GM23338 (cell line): ENCODE results near the gene ATF6. TPM values are rescaled to one million over a fixed set of nuclear protein-coding genes. Genes with fewer than 3 reads are reported as not detected.

Experiments used
- ATAC-seq: fragments of 200-7000 bp; cut with Tn5 transposase; 3 replicates; pipeline ENCODE4 v1.9.1; 2020
- DNase-seq: peaks from one replicate; pipeline ENCODE4 v3.0.0-alpha.2; 2015; ENCODE audit warnings: low spot score
- H2AFZ ChIP-seq: fragments of 200-600 bp; sonication (generic); 2 replicates; pipeline ENCODE4 v1.8.0; 2016; ENCODE audit warnings: antibody characterized with exemption, mild to moderate bottlenecking, moderate library complexity
- H3F3A ChIP-seq: fragments of 200-600 bp; sonication (generic); replicated peaks from 2 replicates; pipeline ENCODE4 v1.8.0; 2017; ENCODE audit warnings: antibody characterized with exemption, mixed run types, low read depth
- H3K27ac ChIP-seq: fragments of 200-600 bp; sonication (generic); 2 replicates; pipeline ENCODE4 v1.6.1; 2016; ENCODE audit warnings: low read depth
- H3K27me3 ChIP-seq: fragments of 200-600 bp; sonication (generic); 2 replicates; pipeline ENCODE4 v1.8.0; 2016; ENCODE audit warnings: mild to moderate bottlenecking, mixed run types, moderate library complexity; ENCODE audit not compliant: insufficient read depth
- H3K36me3 ChIP-seq: fragments of 200-600 bp; sonication (generic); 2 replicates; pipeline ENCODE4 v1.8.0; 2016; ENCODE audit warnings: mild to moderate bottlenecking; ENCODE audit not compliant: insufficient read depth
- H3K4me1 ChIP-seq: fragments of 200-600 bp; sonication (generic); 2 replicates; pipeline ENCODE4 v1.8.0; 2016; ENCODE audit warnings: mild to moderate bottlenecking, moderate library complexity; ENCODE audit not compliant: insufficient read depth
- H3K4me2 ChIP-seq: fragments of 200-600 bp; sonication (generic); 2 replicates; pipeline ENCODE4 v1.7.1; 2017; ENCODE audit warnings: mixed run types
- H3K4me3 ChIP-seq: fragments of 200-600 bp; sonication (generic); 2 replicates; pipeline ENCODE4 v1.6.1; 2016; ENCODE audit warnings: mixed run types
- H3K79me2 ChIP-seq: fragments of 200-600 bp; sonication (generic); replicated peaks from 2 replicates; pipeline ENCODE4 v1.8.0; 2017; ENCODE audit warnings: mild to moderate bottlenecking; ENCODE audit not compliant: insufficient read depth
- H3K9me2 ChIP-seq: fragments of 200-600 bp; sonication (generic); 2 replicates; pipeline ENCODE4 v1.8.0; 2017; ENCODE audit not compliant: insufficient read depth
- H4K20me1 ChIP-seq: fragments of 200-600 bp; sonication (generic); replicated peaks from 2 replicates; pipeline ENCODE4 v1.8.0; 2017; ENCODE audit warnings: mild to moderate bottlenecking; ENCODE audit not compliant: insufficient read depth
- H3K27ac Mint-ChIP-seq: 2 replicates; pipeline ENCODE4 v1.8.0; 2020; ENCODE audit warnings: inconsistent platforms, mild to moderate bottlenecking, moderate library complexity, mixed read lengths
- H3K27me3 Mint-ChIP-seq: 3 replicates; pipeline ENCODE4 v1.8.0; 2022; ENCODE audit warnings: low read depth, mild to moderate bottlenecking, moderate library complexity, mixed read lengths, inconsistent platforms; ENCODE audit not compliant: insufficient read depth, poor library complexity
- H3K36me3 Mint-ChIP-seq: 3 replicates; pipeline ENCODE4 v1.8.0; 2021; ENCODE audit warnings: low read depth, mild to moderate bottlenecking, inconsistent platforms, moderate library complexity, mixed read lengths
- H3K4me1 Mint-ChIP-seq: 3 replicates; pipeline ENCODE4 v1.8.0; 2020; ENCODE audit warnings: mild to moderate bottlenecking, inconsistent platforms, mixed read lengths
- H3K4me3 Mint-ChIP-seq: 3 replicates; pipeline ENCODE4 v1.8.0; 2021; ENCODE audit warnings: moderate library complexity, mild to moderate bottlenecking, inconsistent platforms, mixed read lengths
- H3K9me3 Mint-ChIP-seq: 3 replicates; pipeline ENCODE4 v1.8.0; 2020; ENCODE audit warnings: moderate library complexity, mild to moderate bottlenecking, inconsistent platforms, mixed read lengths
- CREB1 ChIP-seq: fragments of 250-450 bp; sonication (Bioruptor Pico); IDR thresholded peaks from 2 replicates; pipeline ENCODE4 v1.5.0; 2020; ENCODE audit warnings: low read depth, mild to moderate bottlenecking, moderate library complexity
- EZH2 ChIP-seq: fragments of 200-600 bp; sonication (generic); IDR thresholded peaks from one replicate; pipeline ENCODE4 v1.8.0; 2017; ENCODE audit warnings: antibody characterized with exemption, mild to moderate bottlenecking, low read depth; ENCODE audit not compliant: unreplicated experiment
- JUNB ChIP-seq: IDR thresholded peaks from one replicate; pipeline ENCODE4 v1.6.1; 2016; ENCODE audit warnings: antibody characterized with exemption; ENCODE audit not compliant: unreplicated experiment
- POLR2AphosphoS5 ChIP-seq: IDR thresholded peaks from 2 replicates; pipeline ENCODE4 v1.6.1; 2016; ENCODE audit warnings: antibody characterized with exemption, low read depth
- ZNF114 ChIP-seq: fragments of 250-450 bp; sonication (Bioruptor Pico); IDR thresholded peaks from 2 replicates; pipeline ENCODE4 v1.5.0; 2020; ENCODE audit warnings: mild to moderate bottlenecking, moderate library complexity
- polyA plus RNA-seq: library from polyadenylated mRNA; unstranded; fragments of >200 nt; fragmentation: Nextera tagmentation; extraction: Ambion mirVana; gene quantifications from 2 replicates; pipeline ENCODE4 v1.2.1, GENCODE V29; 2016
- total RNA-seq: library from RNA; depleted of rRNA; stranded (reverse); fragments of >200 nt; shearing (Covaris generic); gene quantifications from 2 replicates; pipeline ENCODE4 v1.2.3, GENCODE V29; 2014
- TF ChIP-seq, protein P1 (sequence below): IDR thresholded peaks from 2 replicates; pipeline ENCODE4 v1.6.1; 2016; ENCODE audit warnings: antibody characterized with exemption
- TF ChIP-seq, protein P2 (sequence below): fragments of 250-450 bp; sonication (Bioruptor Pico); IDR thresholded peaks from 2 replicates; pipeline ENCODE4 v1.5.0; 2020; ENCODE audit warnings: mild to moderate bottlenecking, moderate library complexity
- TF ChIP-seq, protein P3 (sequence below): IDR thresholded peaks from one replicate; pipeline ENCODE4 v1.6.1; 2018; ENCODE audit warnings: antibody characterized with exemption; ENCODE audit not compliant: unreplicated experiment

The ATF6 gene
- total and polyA plus RNA-seq, 2 experiments from 2014 or later = 5.0 to 13.5 TPM

DNA sequence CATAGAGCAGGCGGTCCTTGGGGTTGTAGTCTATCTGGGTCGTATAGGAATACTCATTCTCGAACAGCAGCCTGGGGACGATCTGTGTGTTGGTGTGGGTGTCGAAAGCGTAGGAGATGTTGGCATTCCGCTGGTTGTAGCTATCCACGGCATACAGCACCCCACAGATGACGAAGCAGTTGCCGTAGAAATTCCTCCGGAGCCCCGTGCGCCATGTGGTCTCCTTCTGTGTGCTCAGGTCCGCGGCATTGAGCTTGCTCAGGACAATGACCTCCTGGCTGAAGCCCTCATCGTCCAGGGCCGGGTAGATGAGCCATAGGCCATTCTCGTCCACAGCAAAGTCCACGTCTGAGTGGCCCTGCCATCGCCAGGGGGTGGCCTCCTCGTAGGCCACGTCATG, 217.6 kb downstream of the ATF6 start:
- no peak for DNase-seq
- Mint-ChIP-seq H3K4me3 (no peak overlapping the region), H3K36me3 (peaks cover 12% of the 10 kb centered on the region; the same call in 2 of the 3 replicates), H3K27me3 (peaks cover 8% of the 10 kb centered on the region), H3K9me3 (peaks cover 14% of the 10 kb centered on the region), H3K27ac (no peak overlapping the region), H3K4me1 (no peaks in the 10 kb centered on the region; the same call in 2 of the 3 replicates)
- Histone ChIP-seq H4K20me1 (no peaks in the 10 kb centered on the region), H3F3A (no peaks in the 10 kb centered on the region), H3K4me3 (no peak overlapping the region), H3K9me2 (peaks cover 4% of the 10 kb centered on the region; the same call in 1 of the 2 replicates), H3K79me2 (no peaks in the 10 kb centered on the region), H3K36me3 (no peaks in the 10 kb centered on the region), H3K27me3 (no peaks in the 10 kb centered on the region), H3K4me1 (no peaks in the 10 kb centered on the region), H2AFZ (no peak overlapping the region), H3K27ac (no peak overlapping the region), H3K4me2 (no peak overlapping the region)
- TF ChIP-seq, protein P1, sequence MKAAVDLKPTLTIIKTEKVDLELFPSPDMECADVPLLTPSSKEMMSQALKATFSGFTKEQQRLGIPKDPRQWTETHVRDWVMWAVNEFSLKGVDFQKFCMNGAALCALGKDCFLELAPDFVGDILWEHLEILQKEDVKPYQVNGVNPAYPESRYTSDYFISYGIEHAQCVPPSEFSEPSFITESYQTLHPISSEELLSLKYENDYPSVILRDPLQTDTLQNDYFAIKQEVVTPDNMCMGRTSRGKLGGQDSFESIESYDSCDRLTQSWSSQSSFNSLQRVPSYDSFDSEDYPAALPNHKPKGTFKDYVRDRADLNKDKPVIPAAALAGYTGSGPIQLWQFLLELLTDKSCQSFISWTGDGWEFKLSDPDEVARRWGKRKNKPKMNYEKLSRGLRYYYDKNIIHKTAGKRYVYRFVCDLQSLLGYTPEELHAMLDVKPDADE = no peak
- TF ChIP-seq, protein P2, sequence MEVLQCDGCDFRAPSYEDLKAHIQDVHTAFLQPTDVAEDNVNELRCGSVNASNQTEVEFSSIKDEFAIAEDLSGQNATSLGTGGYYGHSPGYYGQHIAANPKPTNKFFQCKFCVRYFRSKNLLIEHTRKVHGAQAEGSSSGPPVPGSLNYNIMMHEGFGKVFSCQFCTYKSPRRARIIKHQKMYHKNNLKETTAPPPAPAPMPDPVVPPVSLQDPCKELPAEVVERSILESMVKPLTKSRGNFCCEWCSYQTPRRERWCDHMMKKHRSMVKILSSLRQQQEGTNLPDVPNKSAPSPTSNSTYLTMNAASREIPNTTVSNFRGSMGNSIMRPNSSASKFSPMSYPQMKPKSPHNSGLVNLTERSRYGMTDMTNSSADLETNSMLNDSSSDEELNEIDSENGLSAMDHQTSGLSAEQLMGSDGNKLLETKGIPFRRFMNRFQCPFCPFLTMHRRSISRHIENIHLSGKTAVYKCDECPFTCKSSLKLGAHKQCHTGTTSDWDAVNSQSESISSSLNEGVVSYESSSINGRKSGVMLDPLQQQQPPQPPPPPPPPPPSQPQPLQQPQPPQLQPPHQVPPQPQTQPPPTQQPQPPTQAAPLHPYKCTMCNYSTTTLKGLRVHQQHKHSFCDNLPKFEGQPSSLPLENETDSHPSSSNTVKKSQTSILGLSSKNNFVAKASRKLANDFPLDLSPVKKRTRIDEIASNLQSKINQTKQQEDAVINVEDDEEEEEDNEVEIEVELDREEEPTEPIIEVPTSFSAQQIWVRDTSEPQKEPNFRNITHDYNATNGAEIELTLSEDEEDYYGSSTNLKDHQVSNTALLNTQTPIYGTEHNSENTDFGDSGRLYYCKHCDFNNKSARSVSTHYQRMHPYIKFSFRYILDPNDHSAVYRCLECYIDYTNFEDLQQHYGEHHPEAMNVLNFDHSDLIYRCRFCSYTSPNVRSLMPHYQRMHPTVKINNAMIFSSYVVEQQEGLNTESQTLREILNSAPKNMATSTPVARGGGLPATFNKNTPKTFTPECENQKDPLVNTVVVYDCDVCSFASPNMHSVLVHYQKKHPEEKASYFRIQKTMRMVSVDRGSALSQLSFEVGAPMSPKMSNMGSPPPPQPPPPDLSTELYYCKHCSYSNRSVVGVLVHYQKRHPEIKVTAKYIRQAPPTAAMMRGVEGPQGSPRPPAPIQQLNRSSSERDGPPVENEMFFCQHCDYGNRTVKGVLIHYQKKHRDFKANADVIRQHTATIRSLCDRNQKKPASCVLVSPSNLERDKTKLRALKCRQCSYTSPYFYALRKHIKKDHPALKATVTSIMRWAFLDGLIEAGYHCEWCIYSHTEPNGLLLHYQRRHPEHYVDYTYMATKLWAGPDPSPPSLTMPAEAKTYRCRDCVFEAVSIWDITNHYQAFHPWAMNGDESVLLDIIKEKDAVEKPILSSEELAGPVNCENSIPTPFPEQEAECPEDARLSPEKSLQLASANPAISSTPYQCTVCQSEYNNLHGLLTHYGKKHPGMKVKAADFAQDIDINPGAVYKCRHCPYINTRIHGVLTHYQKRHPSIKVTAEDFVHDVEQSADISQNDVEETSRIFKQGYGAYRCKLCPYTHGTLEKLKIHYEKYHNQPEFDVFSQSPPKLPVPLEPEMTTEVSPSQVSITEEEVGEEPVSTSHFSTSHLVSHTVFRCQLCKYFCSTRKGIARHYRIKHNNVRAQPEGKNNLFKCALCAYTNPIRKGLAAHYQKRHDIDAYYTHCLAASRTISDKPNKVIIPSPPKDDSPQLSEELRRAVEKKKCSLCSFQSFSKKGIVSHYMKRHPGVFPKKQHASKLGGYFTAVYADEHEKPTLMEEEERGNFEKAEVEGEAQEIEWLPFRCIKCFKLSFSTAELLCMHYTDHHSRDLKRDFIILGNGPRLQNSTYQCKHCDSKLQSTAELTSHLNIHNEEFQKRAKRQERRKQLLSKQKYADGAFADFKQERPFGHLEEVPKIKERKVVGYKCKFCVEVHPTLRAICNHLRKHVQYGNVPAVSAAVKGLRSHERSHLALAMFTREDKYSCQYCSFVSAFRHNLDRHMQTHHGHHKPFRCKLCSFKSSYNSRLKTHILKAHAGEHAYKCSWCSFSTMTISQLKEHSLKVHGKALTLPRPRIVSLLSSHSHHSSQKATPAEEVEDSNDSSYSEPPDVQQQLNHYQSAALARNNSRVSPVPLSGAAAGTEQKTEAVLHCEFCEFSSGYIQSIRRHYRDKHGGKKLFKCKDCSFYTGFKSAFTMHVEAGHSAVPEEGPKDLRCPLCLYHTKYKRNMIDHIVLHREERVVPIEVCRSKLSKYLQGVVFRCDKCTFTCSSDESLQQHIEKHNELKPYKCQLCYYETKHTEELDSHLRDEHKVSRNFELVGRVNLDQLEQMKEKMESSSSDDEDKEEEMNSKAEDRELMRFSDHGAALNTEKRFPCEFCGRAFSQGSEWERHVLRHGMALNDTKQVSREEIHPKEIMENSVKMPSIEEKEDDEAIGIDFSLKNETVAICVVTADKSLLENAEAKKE (CRISPR knock-in tag) = no peak
- TF ChIP-seq ZNF114 (CRISPR knock-in tag) = no peak
- ATAC-seq = no peak

DNA sequence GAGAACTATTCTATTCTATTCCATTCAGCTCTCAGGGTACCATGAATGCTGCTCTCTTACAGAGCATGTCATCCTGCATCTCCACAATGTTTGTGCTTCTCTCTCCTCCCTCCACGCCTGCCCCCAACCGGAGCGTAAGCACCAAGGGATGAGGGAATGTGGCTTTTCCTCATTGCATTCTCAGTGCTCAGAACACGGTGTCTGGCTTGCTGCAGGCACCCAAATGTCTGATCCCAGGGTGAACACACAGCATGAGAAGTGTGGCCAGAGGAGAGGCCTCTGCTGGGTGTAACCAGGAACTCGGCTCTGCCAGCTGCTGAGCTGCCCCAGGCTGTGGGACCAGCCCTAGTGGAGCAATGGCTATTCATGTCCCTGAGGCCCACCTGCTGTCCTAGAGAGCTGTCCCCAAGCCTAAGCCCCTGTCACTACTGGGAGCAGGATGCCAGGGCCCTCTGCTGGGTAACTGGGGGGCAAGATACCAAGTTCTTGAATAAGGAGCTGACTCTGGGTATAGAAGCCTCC, 219.2 kb downstream of the ATF6 start:
- Histone ChIP-seq H3K4me3 (no peak overlapping the region), H3F3A (no peaks in the 10 kb centered on the region), H3K4me1 (no peaks in the 10 kb centered on the region), H4K20me1 (no peaks in the 10 kb centered on the region), H2AFZ (no peak overlapping the region), H3K4me2 (no peak overlapping the region), H3K27me3 (no peaks in the 10 kb centered on the region), H3K9me2 (peaks cover 4% of the 10 kb centered on the region; the same call in 1 of the 2 replicates), H3K27ac (no peak overlapping the region), H3K36me3 (no peaks in the 10 kb centered on the region), H3K79me2 (no peaks in the 10 kb centered on the region)
- H3K9me3 Mint-ChIP-seq = peaks cover 14% of the 10 kb centered on the region
- no peak for DNase-seq
- H3K4me3 Mint-ChIP-seq = no peak overlapping the region
- H3K4me1 Mint-ChIP-seq = no peaks in the 10 kb centered on the region; the same call in 2 of the 3 replicates
- H3K36me3 Mint-ChIP-seq = peaks cover 12% of the 10 kb centered on the region; the same call in 2 of the 3 replicates
- peaks cover 8% of the 10 kb centered on the region for H3K27me3 Mint-ChIP-seq
- no peak for ATAC-seq
- no peak overlapping the region for H3K27ac Mint-ChIP-seq
- TF ChIP-seq, protein P1 = no peak
- TF ChIP-seq EZH2 (no peak), CREB1 (CRISPR knock-in tag) (no peak), JUNB (no peak), POLR2AphosphoS5 (no peak)
- TF ChIP-seq, protein P3, sequence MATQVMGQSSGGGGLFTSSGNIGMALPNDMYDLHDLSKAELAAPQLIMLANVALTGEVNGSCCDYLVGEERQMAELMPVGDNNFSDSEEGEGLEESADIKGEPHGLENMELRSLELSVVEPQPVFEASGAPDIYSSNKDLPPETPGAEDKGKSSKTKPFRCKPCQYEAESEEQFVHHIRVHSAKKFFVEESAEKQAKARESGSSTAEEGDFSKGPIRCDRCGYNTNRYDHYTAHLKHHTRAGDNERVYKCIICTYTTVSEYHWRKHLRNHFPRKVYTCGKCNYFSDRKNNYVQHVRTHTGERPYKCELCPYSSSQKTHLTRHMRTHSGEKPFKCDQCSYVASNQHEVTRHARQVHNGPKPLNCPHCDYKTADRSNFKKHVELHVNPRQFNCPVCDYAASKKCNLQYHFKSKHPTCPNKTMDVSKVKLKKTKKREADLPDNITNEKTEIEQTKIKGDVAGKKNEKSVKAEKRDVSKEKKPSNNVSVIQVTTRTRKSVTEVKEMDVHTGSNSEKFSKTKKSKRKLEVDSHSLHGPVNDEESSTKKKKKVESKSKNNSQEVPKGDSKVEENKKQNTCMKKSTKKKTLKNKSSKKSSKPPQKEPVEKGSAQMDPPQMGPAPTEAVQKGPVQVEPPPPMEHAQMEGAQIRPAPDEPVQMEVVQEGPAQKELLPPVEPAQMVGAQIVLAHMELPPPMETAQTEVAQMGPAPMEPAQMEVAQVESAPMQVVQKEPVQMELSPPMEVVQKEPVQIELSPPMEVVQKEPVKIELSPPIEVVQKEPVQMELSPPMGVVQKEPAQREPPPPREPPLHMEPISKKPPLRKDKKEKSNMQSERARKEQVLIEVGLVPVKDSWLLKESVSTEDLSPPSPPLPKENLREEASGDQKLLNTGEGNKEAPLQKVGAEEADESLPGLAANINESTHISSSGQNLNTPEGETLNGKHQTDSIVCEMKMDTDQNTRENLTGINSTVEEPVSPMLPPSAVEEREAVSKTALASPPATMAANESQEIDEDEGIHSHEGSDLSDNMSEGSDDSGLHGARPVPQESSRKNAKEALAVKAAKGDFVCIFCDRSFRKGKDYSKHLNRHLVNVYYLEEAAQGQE = no peak
